Measurements from ENCODE around the gene THYN1. TPM values are rescaled to one million over a fixed set of nuclear protein-coding genes. Genes with fewer than 3 reads are reported as not detected.

THYN1 gene
- total RNA-seq, 1 experiment from 2014 or later: 97.0 TPM

- no peak overlapping the region for H3K18ac ChIP-seq (ENCODE audit: insufficient read length, low read depth, low read length)
- no peak overlapping the region; a peak in 2 of 7 replicates for H3K27ac Mint-ChIP-seq
Measured at GRCh38 chr11:134236834-134237556, 16.2 kb downstream of the THYN1 start.

More at GRCh38 chr11:134236834-134237556, 16.2 kb downstream of the THYN1 start:
- no peak for DNase-seq
- no peak overlapping the region for H2BK12ac ChIP-seq (ENCODE audit: insufficient read length, low read depth, low read length)
- no peaks in the 10 kb centered on the region for H3K23me2 ChIP-seq (ENCODE audit: insufficient read length, low read depth, low read length, poor library complexity, severe bottlenecking)
- H4K91ac ChIP-seq (ENCODE audit: insufficient read length, low read depth, low read length): no peak overlapping the region
- H2BK120ac ChIP-seq (ENCODE audit: low read depth, low read length, poor library complexity, severe bottlenecking): no peak overlapping the region
- H2BK5ac ChIP-seq (ENCODE audit: insufficient read length, low read length): no peak overlapping the region
- H4K5ac ChIP-seq (ENCODE audit: insufficient read length, low read depth, low read length): no peak overlapping the region
- no peaks in the 10 kb centered on the region for H3K9me3 ChIP-seq (ENCODE audit: control insufficient read depth, low read depth, low read length)
- no peak overlapping the region for H3K9ac ChIP-seq (ENCODE audit: extremely low read depth, insufficient read length, low read length)
- H3K4me3 Mint-ChIP-seq: no peak overlapping the region
- no peak overlapping the region for H2BK15ac ChIP-seq (ENCODE audit: low read depth, low read length)
- no peak overlapping the region for H3K23ac ChIP-seq (ENCODE audit: insufficient read length, low read depth, low read length)
- H3K4me1 ChIP-seq (ENCODE audit: insufficient read depth, low read length): no peaks in the 10 kb centered on the region
- no peak overlapping the region for H3K4ac ChIP-seq (ENCODE audit: low read depth, low read length)
- H2AK5ac ChIP-seq (ENCODE audit: insufficient read length, low read length): no peak overlapping the region
- no peaks in the 10 kb centered on the region for H3K27me3 Mint-ChIP-seq (ENCODE audit: low read depth)
- H2BK20ac ChIP-seq (ENCODE audit: low read depth, low read length, poor library complexity, severe bottlenecking): no peak overlapping the region
- no peak overlapping the region for H4K8ac ChIP-seq (replicated peaks; ENCODE audit: insufficient read length, low read depth, low read length)
- no peak overlapping the region for H3K4me2 ChIP-seq (ENCODE audit: insufficient read depth, insufficient read length, low read length)
- H3K36me3 Mint-ChIP-seq (ENCODE audit: insufficient read depth in 1 of 3, low read depth in 3 of 3): peaks cover 5 to 20% (median 6%) of the 10 kb centered on the region in 3 experiments; a peak in 5 of 7 replicates
- H3K27me3 ChIP-seq (ENCODE audit: insufficient read depth, low read length): no peaks in the 10 kb centered on the region
- H3K14ac ChIP-seq (ENCODE audit: insufficient read depth, low read length): no peak overlapping the region
- H4K20me1 ChIP-seq (ENCODE audit: control insufficient read depth, insufficient read depth, insufficient read length): no peaks in the 10 kb centered on the region
- no peaks in the 10 kb centered on the region for H3K9me3 Mint-ChIP-seq
- WGBS (ENCODE audit: extremely low coverage, insufficient read length, low lambda C conversion rate): no CpG with 5 or more reads among the region's 7 CpGs
- peaks cover 2% of the 10 kb centered on the region in 2 experiments; a peak in 3 of 4 replicates for H3K4me1 Mint-ChIP-seq
- H3K56ac ChIP-seq (ENCODE audit: insufficient read length, low read depth, low read length): no peak overlapping the region
- H3K27ac ChIP-seq (ENCODE audit: insufficient read length, low read depth, low read length): no peak overlapping the region
- H2AFZ ChIP-seq (ENCODE audit: low read length): no peak overlapping the region
- TF ChIP-seq CTCF (conservative IDR thresholded peaks at IDR 0.05): no peak
- no peak overlapping the region for H3T11ph ChIP-seq (ENCODE audit: low read length)
- H3K79me2 ChIP-seq (ENCODE audit: insufficient read depth, low read length): no peaks in the 10 kb centered on the region
- H3K79me1 ChIP-seq (ENCODE audit: insufficient read depth, low read depth, low read length, poor library complexity, severe bottlenecking): no peaks in the 10 kb centered on the region

All from H9 (cell line).